BLaER1 (cell line): ENCODE data around the gene NSRP1.
A peak's percentile ranks its signal among the peaks of the same experiment; 100 is the strongest.
"Not testable (repeated sequence)": the region's sequence is repeated elsewhere in the genome, so short reads cannot be mapped to it uniquely, and the experiment has no call there.

Experiments
- H3K27ac ChIP-seq: shearing (Covaris generic); formaldehyde crosslinking; 2 replicates; pipeline ENCODE4 v1.8.1; 2022
- H3K27me3 ChIP-seq: shearing (Covaris generic); formaldehyde crosslinking; 2 replicates; pipeline ENCODE4 v1.8.1; 2022
- H3K36me3 ChIP-seq: shearing (Covaris generic); formaldehyde crosslinking; 2 replicates; pipeline ENCODE4 v1.8.1; 2022
- H3K4me1 ChIP-seq: shearing (Covaris generic); formaldehyde crosslinking; 2 replicates; pipeline ENCODE4 v1.8.1; 2022
- H3K4me2 ChIP-seq: shearing (Covaris generic); formaldehyde crosslinking; 2 replicates; pipeline ENCODE4 v1.8.1; 2022
- H3K4me3 ChIP-seq: shearing (Covaris generic); formaldehyde crosslinking; 2 replicates; pipeline ENCODE4 v1.8.1; 2022
- H3K9ac ChIP-seq: shearing (Covaris generic); formaldehyde crosslinking; 2 replicates; pipeline ENCODE4 v1.8.1; 2022
- H3K9me3 ChIP-seq: shearing (Covaris generic); formaldehyde crosslinking; 2 replicates; pipeline ENCODE4 v1.8.1; 2022
- H4K20me1 ChIP-seq: shearing (Covaris generic); formaldehyde crosslinking; 2 replicates; pipeline ENCODE4 v1.8.1; 2022
- Cebpa-rat ChIP-seq: shearing (Covaris generic); IDR thresholded peaks from 2 replicates; pipeline ENCODE4 v1.8.1; 2022

The NSRP1 gene

GRCh38 chr17:30116661-30117551 lies at the start of gene NSRP1:
Gene NSRP1, plus strand, starts transcription at chr17:30116816. Its CDS starts 28 bp downstream, at chr17:30116844.
- H3K4me1 ChIP-seq, result peaks cover 30% of the 10 kb centered on the region

GRCh38 chr17:30068465-30068864 lies 48.2 kb upstream of the NSRP1 start:
- Histone ChIP-seq H3K4me1 (no peaks in the 10 kb centered on the region), H3K9me3 (peaks cover 35% of the 10 kb centered on the region), H3K36me3 (0 out of 2 replicates have a peak, but pooled peaks cover 4% of the 10 kb centered on the region), H3K27ac (no peak overlapping the region), H3K4me3 (no peak overlapping the region), H3K9ac (no peak overlapping the region), H4K20me1 (no peaks in the 10 kb centered on the region), H3K4me2 (no peak overlapping the region), H3K27me3 (no peaks in the 10 kb centered on the region)
- no peak for TF ChIP-seq Cebpa-rat

More at GRCh38 chr17:30116661-30117551, at the start of gene NSRP1:
- peaks cover 31% of the 10 kb centered on the region; the same call in 1 of the 2 replicates for H4K20me1 ChIP-seq
- peaks cover 29% of the 10 kb centered on the region for H3K36me3 ChIP-seq
- H3K9ac ChIP-seq, result peak within 1 kb of the TSS; percentile 97
- no peaks in the 10 kb centered on the region for H3K9me3 ChIP-seq
- H3K4me2 ChIP-seq, result peak within 1 kb of the TSS; percentile 74
- H3K4me3 ChIP-seq, result peak within 1 kb of the TSS; percentile 82
- no peak for TF ChIP-seq Cebpa-rat
- no peaks in the 10 kb centered on the region for H3K27me3 ChIP-seq
- peak within 1 kb of the TSS; percentile 98 for H3K27ac ChIP-seq

- no peak overlapping the region for H3K9ac ChIP-seq
- no peaks in the 10 kb centered on the region for H4K20me1 ChIP-seq
- peaks cover 7% of the 10 kb centered on the region for H3K9me3 ChIP-seq
- no peak overlapping the region for H3K27ac ChIP-seq
- no peak for TF ChIP-seq Cebpa-rat
- H3K36me3 ChIP-seq, result no peaks in the 10 kb centered on the region
- H3K4me1 ChIP-seq, result no peaks in the 10 kb centered on the region
- H3K4me2 ChIP-seq, result no peak overlapping the region
- no peak overlapping the region for H3K4me3 ChIP-seq
- no peaks in the 10 kb centered on the region for H3K27me3 ChIP-seq
Observed at GRCh38 chr17:30074254-30074653, 42.4 kb upstream of the NSRP1 start.

GRCh38 chr17:30074730-30075129 lies 41.9 kb upstream of the NSRP1 start:
- Histone ChIP-seq H3K27me3 (no peaks in the 10 kb centered on the region), H3K4me3 (no peak overlapping the region), H3K9me3 (peaks cover 2% of the 10 kb centered on the region), H3K9ac (no peak overlapping the region), H3K4me2 (no peak overlapping the region), H3K36me3 (no peaks in the 10 kb centered on the region), H3K27ac (no peak overlapping the region), H3K4me1 (no peaks in the 10 kb centered on the region), H4K20me1 (no peaks in the 10 kb centered on the region)
- TF ChIP-seq Cebpa-rat, result no peak

- TF ChIP-seq Cebpa-rat, result no peak
- H3K27me3 ChIP-seq, result no peaks in the 10 kb centered on the region
Observed at GRCh38 chr17:30082773-30083172, 33.8 kb upstream of the NSRP1 start.

GRCh38 chr17:30084788-30085187 lies 31.8 kb upstream of the NSRP1 start:
- TF ChIP-seq Cebpa-rat, result no peak
- Histone ChIP-seq H3K27me3 (no peaks in the 10 kb centered on the region), H3K4me1 (no peaks in the 10 kb centered on the region), H3K27ac (no peak overlapping the region), H3K4me2 (no peak overlapping the region), H3K9ac (no peak overlapping the region), H4K20me1 (no peaks in the 10 kb centered on the region), H3K36me3 (no peaks in the 10 kb centered on the region), H3K4me3 (no peak overlapping the region), H3K9me3 (no peaks in the 10 kb centered on the region)

More at GRCh38 chr17:30082773-30083172, 33.8 kb upstream of the NSRP1 start:
- no peaks in the 10 kb centered on the region for H3K4me1 ChIP-seq
- no peaks in the 10 kb centered on the region for H4K20me1 ChIP-seq
- no peak overlapping the region for H3K27ac ChIP-seq
- no peaks in the 10 kb centered on the region for H3K9me3 ChIP-seq
- H3K36me3 ChIP-seq, result no peaks in the 10 kb centered on the region
- no peak overlapping the region for H3K4me2 ChIP-seq
- no peak overlapping the region for H3K9ac ChIP-seq
- no peak overlapping the region for H3K4me3 ChIP-seq

GRCh38 chr17:30086896-30087295 lies 29.7 kb upstream of the NSRP1 start:
- Histone ChIP-seq H3K9me3 (no peaks in the 10 kb centered on the region), H4K20me1 (no peaks in the 10 kb centered on the region), H3K4me1 (no peaks in the 10 kb centered on the region), H3K4me2 (no peak overlapping the region), H3K27ac (no peak overlapping the region), H3K9ac (no peak overlapping the region), H3K36me3 (no peaks in the 10 kb centered on the region), H3K4me3 (no peak overlapping the region), H3K27me3 (no peaks in the 10 kb centered on the region)
- TF ChIP-seq Cebpa-rat, result no peak

GRCh38 chr17:30087431-30087830 lies 29.2 kb upstream of the NSRP1 start:
- H3K27ac ChIP-seq, H3K36me3 ChIP-seq, H3K27me3 ChIP-seq, H3K4me1 ChIP-seq, H4K20me1 ChIP-seq, H3K9ac ChIP-seq, H3K4me2 ChIP-seq, H3K4me3 ChIP-seq, H3K9me3 ChIP-seq: not testable (repeated sequence)

- Histone ChIP-seq H4K20me1 (no peaks in the 10 kb centered on the region), H3K27me3 (no peaks in the 10 kb centered on the region), H3K4me3 (no peak overlapping the region), H3K4me2 (no peak overlapping the region), H3K36me3 (no peaks in the 10 kb centered on the region), H3K27ac (no peak overlapping the region), H3K9ac (no peak overlapping the region), H3K4me1 (peaks cover 29% of the 10 kb centered on the region), H3K9me3 (no peaks in the 10 kb centered on the region)
- no peak for TF ChIP-seq Cebpa-rat
Observed at GRCh38 chr17:30091121-30091670, 25.4 kb upstream of the NSRP1 start.

GRCh38 chr17:30091771-30092170 lies 24.8 kb upstream of the NSRP1 start:
- Histone ChIP-seq H3K9me3 (no peaks in the 10 kb centered on the region), H3K36me3 (no peaks in the 10 kb centered on the region), H3K4me2 (no peak overlapping the region), H3K27ac (no peak overlapping the region), H3K4me3 (no peak overlapping the region), H3K9ac (no peak overlapping the region), H3K27me3 (no peaks in the 10 kb centered on the region), H4K20me1 (no peaks in the 10 kb centered on the region), H3K4me1 (peaks cover 31% of the 10 kb centered on the region)
- no peak for TF ChIP-seq Cebpa-rat
